ENCODE measurements around the gene DBNDD2.

The DBNDD2 gene

GRCh38 chr20:45365444-45365970, 42.6 kb upstream of the DBNDD2 start:
- H3K4me3 ChIP-seq (ENCODE audit: low read depth, low read length), result no peak overlapping the region
- TF ChIP-seq CTCF (conservative IDR thresholded peaks at IDR 0.05; ENCODE audit: low read depth, low read length), result no peak
- DNase-seq (ENCODE audit: low read depth), result no peak

GRCh38 chr20:45366192-45366591, 41.9 kb upstream of the DBNDD2 start:
- DNase-seq (ENCODE audit: low read depth), result no peak
- H3K4me3 ChIP-seq (ENCODE audit: low read depth, low read length), result no peak overlapping the region
- TF ChIP-seq CTCF (conservative IDR thresholded peaks at IDR 0.05; ENCODE audit: low read depth, low read length), result no peak

GRCh38 chr20:45366631-45367030, 41.5 kb upstream of the DBNDD2 start:
- TF ChIP-seq CTCF (conservative IDR thresholded peaks at IDR 0.05; ENCODE audit: low read depth, low read length), result no peak
- H3K4me3 ChIP-seq (ENCODE audit: low read depth, low read length), result no peak overlapping the region
- no peak for DNase-seq (ENCODE audit: low read depth)

- TF ChIP-seq CTCF (conservative IDR thresholded peaks at IDR 0.05; ENCODE audit: low read depth, low read length), result no peak
- H3K4me3 ChIP-seq (ENCODE audit: low read depth, low read length), result no peak overlapping the region
- no peak for DNase-seq (ENCODE audit: low read depth)
Observed at GRCh38 chr20:45367126-45367525, 41.0 kb upstream of the DBNDD2 start.

- H3K4me3 ChIP-seq (ENCODE audit: low read depth, low read length), result no peak overlapping the region
- no peak for DNase-seq (ENCODE audit: low read depth)
- no peak for TF ChIP-seq CTCF (conservative IDR thresholded peaks at IDR 0.05; ENCODE audit: low read depth, low read length)
Observed at GRCh38 chr20:45368221-45368980, 39.7 kb upstream of the DBNDD2 start.

GRCh38 chr20:45370571-45371160, 37.4 kb upstream of the DBNDD2 start:
- TF ChIP-seq CTCF (conservative IDR thresholded peaks at IDR 0.05; ENCODE audit: low read depth, low read length), result no peak
- no peak for DNase-seq (ENCODE audit: low read depth)
- H3K4me3 ChIP-seq (ENCODE audit: low read depth, low read length), result no peak overlapping the region
